Liver (tissue), 9 donors: ENCODE measurements around the gene CCDC89. TPM values are rescaled to one million over a fixed set of nuclear protein-coding genes. Genes with fewer than 3 reads are reported as not detected.

Experiments
- DNase-seq: peaks from one replicate; pipeline ENCODE4 v3.0.0-alpha.2; 2017; ENCODE audit warnings: low spot score
- H3K27ac ChIP-seq, 2 donors: one replicate each; pipeline ENCODE4 v1.7.0; 2013; ENCODE audit warnings: inconsistent platforms in 2 of 2, low read length in 2 of 2, control low read depth in 1 of 2, low read depth in 1 of 2, mild to moderate bottlenecking in 1 of 2
- H3K27me3 ChIP-seq, 4 donors: one replicate each; pipeline versions ENCODE4 v1.6.1 to v1.7.0; 2013; ENCODE audit warnings: low read length in 3 of 4, inconsistent platforms in 1 of 4, mild to moderate bottlenecking in 1 of 4, moderate library complexity in 1 of 4; ENCODE audit not compliant: control insufficient read depth in 4 of 4, insufficient read depth in 4 of 4
- H3K36me3 ChIP-seq, 4 donors: one replicate each; pipeline versions ENCODE4 v1.6.1 to v1.7.0; 2013; ENCODE audit warnings: low read length in 3 of 4, mild to moderate bottlenecking in 3 of 4, low read depth in 1 of 4, moderate library complexity in 1 of 4; ENCODE audit not compliant: control insufficient read depth in 4 of 4, insufficient read depth in 3 of 4
- H3K4me1 ChIP-seq, 4 donors: one replicate each; pipeline versions ENCODE4 v1.6.1 to v1.7.0; 2013; ENCODE audit warnings: low read length in 3 of 4, mild to moderate bottlenecking in 3 of 4, moderate library complexity in 1 of 4; ENCODE audit not compliant: control insufficient read depth in 4 of 4, insufficient read depth in 4 of 4
- H3K4me3 ChIP-seq, 3 donors: one replicate each; pipeline versions ENCODE4 v1.6.1 to v1.7.0; 2013; ENCODE audit warnings: low read length in 3 of 3, control low read depth in 1 of 3, low read depth in 1 of 3, mild to moderate bottlenecking in 1 of 3
- H3K9ac ChIP-seq, 2 donors: one replicate each; pipeline ENCODE4 v1.7.0; 2013; ENCODE audit warnings: low read length in 2 of 2, mild to moderate bottlenecking in 2 of 2, moderate library complexity in 2 of 2, control low read depth in 1 of 2, low read depth in 1 of 2
- H3K9me3 ChIP-seq, 4 donors: one replicate each; pipeline versions ENCODE4 v1.6.1 to v1.7.0; 2013; ENCODE audit warnings: low read length in 3 of 4; ENCODE audit not compliant: control insufficient read depth in 4 of 4
- ATF3 ChIP-seq: IDR thresholded peaks from 2 replicates; pipeline ENCODE4 v1.6.1; 2016; ENCODE audit warnings: antibody characterized with exemption
- EGR1 ChIP-seq, 2 donors: IDR thresholded peaks; 2 replicates each; pipeline ENCODE4 v1.6.1; 2016 to 2018; ENCODE audit warnings: antibody characterized with exemption in 2 of 2, low read depth in 2 of 2
- FOXA1 ChIP-seq: IDR thresholded peaks from 2 replicates; pipeline ENCODE4 v1.6.1; 2016; ENCODE audit warnings: antibody characterized with exemption
- FOXA2 ChIP-seq: IDR thresholded peaks from 2 replicates; pipeline ENCODE4 v1.6.1; 2016; ENCODE audit warnings: antibody characterized with exemption
- GABPA ChIP-seq, 2 donors: IDR thresholded peaks in 1 of 2; conservative IDR thresholded peaks in 1 of 2; 2 replicates each; pipeline ENCODE4 v1.6.1; 2016; ENCODE audit warnings: antibody characterized with exemption in 2 of 2, mild to moderate bottlenecking in 1 of 2, moderate library complexity in 1 of 2
- HNF4A ChIP-seq, 2 donors: conservative IDR thresholded peaks; 2 replicates each; pipeline ENCODE4 v1.6.1; 2016; ENCODE audit warnings: antibody characterized with exemption in 2 of 2, mild to moderate bottlenecking in 2 of 2
- HNF4G ChIP-seq: IDR thresholded peaks from 2 replicates; pipeline ENCODE4 v1.6.1; 2016; ENCODE audit warnings: antibody characterized with exemption
- JUND ChIP-seq, 2 donors: IDR thresholded peaks; 2 replicates each; pipeline ENCODE4 v1.6.1; 2016; ENCODE audit warnings: antibody characterized with exemption in 2 of 2
- MAX ChIP-seq: IDR thresholded peaks from 2 replicates; pipeline ENCODE4 v1.6.1; 2016; ENCODE audit warnings: antibody characterized with exemption
- NR2F2 ChIP-seq: IDR thresholded peaks from 2 replicates; pipeline ENCODE4 v1.6.1; 2016; ENCODE audit warnings: antibody characterized with exemption
- RAD21 ChIP-seq, 2 donors: IDR thresholded peaks; 2 replicates each; pipeline ENCODE4 v1.6.1; 2016; ENCODE audit warnings: antibody characterized with exemption in 2 of 2, mild to moderate bottlenecking in 2 of 2
- REST ChIP-seq: IDR thresholded peaks from 2 replicates; pipeline ENCODE4 v1.6.1; 2016; ENCODE audit warnings: antibody characterized with exemption, mild to moderate bottlenecking
- RXRA ChIP-seq, 2 donors: IDR thresholded peaks; 2 replicates each; pipeline ENCODE4 v1.6.1; 2017 to 2018; ENCODE audit warnings: antibody characterized with exemption in 2 of 2, mild to moderate bottlenecking in 1 of 2
- SP1 ChIP-seq: IDR thresholded peaks from 2 replicates; pipeline ENCODE4 v1.6.1; 2018; ENCODE audit warnings: antibody characterized with exemption, mild to moderate bottlenecking
- TAF1 ChIP-seq: conservative IDR thresholded peaks from 2 replicates; pipeline ENCODE4 v1.6.1; 2016; ENCODE audit warnings: antibody characterized with exemption, mild to moderate bottlenecking
- YY1 ChIP-seq: IDR thresholded peaks from 2 replicates; pipeline ENCODE4 v1.6.1; 2016; ENCODE audit warnings: antibody characterized with exemption, mild to moderate bottlenecking
- ZBTB33 ChIP-seq: IDR thresholded peaks from 2 replicates; pipeline ENCODE4 v1.6.1; 2016; ENCODE audit warnings: antibody characterized with exemption
- WGBS: extraction: QIAGEN DNeasy Blood & Tissue Kit; methylation state at CpG from one replicate; pipeline ENCODE4 v1.1.7; 2013; 5-methylcytosine and 5-hydroxymethylcytosine counted together
- polyA plus RNA-seq, 2 donors: library from polyadenylated mRNA; stranded (reverse) in 1 of 2; unstranded in 1 of 2; fragments of 200-250 nt in 1 of 2; fragments of >200 nt in 1 of 2; fragmentation: Nextera tagmentation in 1 of 2; extraction: Ambion mirVana in 1 of 2; gene quantifications; one replicate each; pipeline versions ENCODE4 v1.2.1 to v1.2.3, GENCODE V29; 2013 to 2015
- total RNA-seq, 2 donors: library from RNA; depleted of rRNA; stranded (reverse); fragments of >200 nt; gene quantifications; one replicate each; pipeline ENCODE4 v1.2.3, GENCODE V29; 2014
- TF ChIP-seq, protein P1 (sequence below): fragments of 150-350 bp; IDR thresholded peaks from 2 replicates; pipeline ENCODE4 v1.5.1; 2017; ENCODE audit warnings: improper control_type of control experiment, low read depth, low read length; ENCODE audit not compliant: missing input control
- donor health status: healthy.
- donor health status: healthy.
- donor health status: healthy.
- donor health status: healthy.
- donor health status: healthy.

CCDC89 gene
- total and polyA plus RNA-seq, 4 donors: 0.17 to 1.0 (median 0.28) TPM; not detected in 1

DNA sequence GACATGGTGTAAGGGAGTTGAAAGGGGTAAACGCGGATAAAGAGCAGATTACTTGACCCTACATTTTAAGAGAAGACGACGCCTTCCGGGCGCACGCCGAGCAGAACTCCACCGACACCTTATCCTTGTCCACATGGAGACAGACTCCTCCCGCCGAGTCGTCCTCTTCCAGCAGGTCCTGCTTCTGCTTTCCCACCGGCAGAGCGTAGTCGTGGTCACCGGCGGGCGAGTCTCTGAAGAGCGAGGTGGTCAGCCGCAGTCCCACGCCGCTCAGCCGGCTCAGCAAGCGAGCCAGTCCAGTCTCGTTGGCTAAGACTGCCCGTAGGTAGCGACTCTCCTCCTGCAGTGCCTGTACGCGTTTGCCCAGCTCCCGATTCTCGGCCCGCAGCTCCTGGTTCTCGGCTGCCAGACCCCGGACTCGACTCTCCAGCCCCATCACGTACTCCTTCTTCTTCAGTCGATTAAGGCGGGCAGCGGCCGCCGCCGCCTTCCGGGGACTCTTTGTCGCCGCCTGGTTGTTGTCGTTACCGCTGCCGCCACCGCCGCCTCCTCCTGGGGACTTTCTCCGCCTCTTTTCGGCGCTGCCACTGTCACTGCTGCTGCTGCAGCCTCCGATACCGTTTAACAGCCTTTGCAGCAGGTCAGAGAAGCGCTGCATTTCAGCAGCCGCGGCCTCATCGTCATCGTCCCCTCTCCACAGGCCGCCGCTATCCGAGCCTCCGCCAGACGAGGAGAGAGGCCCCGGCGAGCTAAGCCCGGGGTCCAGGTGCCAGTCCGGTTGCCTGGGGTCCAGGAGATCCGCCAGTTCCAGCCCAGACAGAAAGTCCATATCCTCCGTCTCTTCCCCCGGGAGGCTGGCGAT lies 22.0 kb downstream of the CCDC89 start:
- no peaks in the 10 kb centered on the region for H3K9me3 ChIP-seq
- peak overlapping the region; percentile 92 to 96 for H3K27ac ChIP-seq
- WGBS: under 1% methylated on average over 73 of the region's 73 CpGs

DNA sequence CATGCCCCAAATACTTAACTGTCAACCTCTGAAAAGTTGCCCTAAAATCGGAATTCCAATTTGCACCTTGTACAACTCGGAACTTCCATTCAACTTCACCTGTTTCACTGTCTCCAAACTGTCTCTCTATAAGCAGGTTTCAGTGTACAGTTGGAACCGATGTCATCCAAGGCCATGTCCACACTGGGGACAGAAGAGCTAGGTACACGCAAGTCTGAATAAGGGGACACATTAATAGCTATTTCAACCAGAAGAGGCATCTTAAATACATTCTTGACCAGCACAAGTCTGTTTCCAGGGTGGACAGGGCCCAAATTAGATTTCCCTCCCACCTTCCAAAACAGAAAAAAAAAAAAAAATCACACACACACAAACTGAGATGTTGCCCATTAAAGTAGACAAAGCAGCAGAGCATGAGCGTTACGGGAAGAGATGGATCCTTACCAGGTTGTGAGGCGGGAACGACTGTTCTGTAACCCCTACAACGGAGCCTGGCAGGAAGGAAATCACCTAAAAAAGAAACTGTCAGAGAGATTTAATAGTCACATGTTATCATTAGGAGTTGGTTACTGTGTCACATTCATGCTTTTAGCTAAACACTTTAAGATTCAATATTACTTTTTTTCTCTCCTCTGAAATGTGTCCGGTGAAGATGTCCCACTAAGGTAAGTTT lies 22.8 kb downstream of the CCDC89 start:
- 2% methylated on average over 10 of the region's 10 CpGs for WGBS
- TF ChIP-seq ZBTB33 (no peak), TAF1 (no peak), JUND (IDR thresholded peaks at IDR 0.05) (no peak), RAD21 (IDR thresholded peaks at IDR 0.05) (no peak), EGR1 (IDR thresholded peaks at IDR 0.05; ENCODE audit: low read depth in 2 of 2) (no peak), SP1 (no peak), FOXA2 (no peak), ATF3 (no peak), FOXA1 (no peak), MAX (no peak), GABPA (IDR thresholded peaks at IDR 0.05 in 1 of 2, conservative IDR thresholded peaks at IDR 0.05 in 1 of 2) (no peak), NR2F2 (no peak), RXRA (IDR thresholded peaks at IDR 0.05) (no peak), YY1 (no peak), HNF4G (no peak), REST (no peak)

More for the DNA sequence above, 22.0 kb downstream of the CCDC89 start:
- peak; percentile 82 for DNase-seq
- Histone ChIP-seq H3K36me3 (peaks cover 0 to 9% (median 3%) of the 10 kb centered on the region in 4 donors), H3K27me3 (no peaks in the 10 kb centered on the region), H3K4me1 (peaks cover 1 to 35% (median 18%) of the 10 kb centered on the region in 4 donors), H3K4me3 (peak overlapping the region; percentile 89 to 99 (median 96)), H3K9ac (peak overlapping the region; percentile 82 to 83)
- no peak for TF ChIP-seq ATF3
- TF ChIP-seq, protein P1, sequence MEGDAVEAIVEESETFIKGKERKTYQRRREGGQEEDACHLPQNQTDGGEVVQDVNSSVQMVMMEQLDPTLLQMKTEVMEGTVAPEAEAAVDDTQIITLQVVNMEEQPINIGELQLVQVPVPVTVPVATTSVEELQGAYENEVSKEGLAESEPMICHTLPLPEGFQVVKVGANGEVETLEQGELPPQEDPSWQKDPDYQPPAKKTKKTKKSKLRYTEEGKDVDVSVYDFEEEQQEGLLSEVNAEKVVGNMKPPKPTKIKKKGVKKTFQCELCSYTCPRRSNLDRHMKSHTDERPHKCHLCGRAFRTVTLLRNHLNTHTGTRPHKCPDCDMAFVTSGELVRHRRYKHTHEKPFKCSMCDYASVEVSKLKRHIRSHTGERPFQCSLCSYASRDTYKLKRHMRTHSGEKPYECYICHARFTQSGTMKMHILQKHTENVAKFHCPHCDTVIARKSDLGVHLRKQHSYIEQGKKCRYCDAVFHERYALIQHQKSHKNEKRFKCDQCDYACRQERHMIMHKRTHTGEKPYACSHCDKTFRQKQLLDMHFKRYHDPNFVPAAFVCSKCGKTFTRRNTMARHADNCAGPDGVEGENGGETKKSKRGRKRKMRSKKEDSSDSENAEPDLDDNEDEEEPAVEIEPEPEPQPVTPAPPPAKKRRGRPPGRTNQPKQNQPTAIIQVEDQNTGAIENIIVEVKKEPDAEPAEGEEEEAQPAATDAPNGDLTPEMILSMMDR: peak; percentile 41
- peak; percentile 25 to 40 for TF ChIP-seq RAD21 (IDR thresholded peaks at IDR 0.05)
- no peak for TF ChIP-seq JUND (IDR thresholded peaks at IDR 0.05)
- TF ChIP-seq EGR1 (IDR thresholded peaks at IDR 0.05; ENCODE audit: low read depth in 2 of 2): no peak
- TF ChIP-seq HNF4A (conservative IDR thresholded peaks at IDR 0.05): no peak
- TF ChIP-seq GABPA (IDR thresholded peaks at IDR 0.05 in 1 of 2, conservative IDR thresholded peaks at IDR 0.05 in 1 of 2): peak in 1 of 2 donors; percentile 18
- no peak for TF ChIP-seq HNF4G
- TF ChIP-seq FOXA1: no peak

More for the DNA sequence above, 22.8 kb downstream of the CCDC89 start:
- no peak for DNase-seq
- Histone ChIP-seq H3K9ac (peak overlapping the region; percentile 82 to 83), H3K9me3 (no peaks in the 10 kb centered on the region), H3K27me3 (no peaks in the 10 kb centered on the region), H3K27ac (peak overlapping the region; percentile 92 to 96), H3K4me1 (peaks cover 1 to 35% (median 18%) of the 10 kb centered on the region in 4 donors), H3K36me3 (peaks cover 0 to 12% (median 6%) of the 10 kb centered on the region in 4 donors), H3K4me3 (peak overlapping the region; percentile 89 to 99 (median 96))
